ENCODE results near the gene PELO. TPM values are rescaled to one million over a fixed set of nuclear protein-coding genes. Genes with fewer than 3 reads are reported as not detected.

Gene PELO
- total RNA-seq, 2 experiments from 2014 or later: 12.8 to 17.3 TPM

- intact Hi-C loops (cut with DNase I, micrococcal nuclease): no loop called here
- POLR2A ChIA-PET: no interaction called here
Measured at GRCh38 chr5:52831786-52832511, 44.2 kb downstream of the PELO start.

DNA sequence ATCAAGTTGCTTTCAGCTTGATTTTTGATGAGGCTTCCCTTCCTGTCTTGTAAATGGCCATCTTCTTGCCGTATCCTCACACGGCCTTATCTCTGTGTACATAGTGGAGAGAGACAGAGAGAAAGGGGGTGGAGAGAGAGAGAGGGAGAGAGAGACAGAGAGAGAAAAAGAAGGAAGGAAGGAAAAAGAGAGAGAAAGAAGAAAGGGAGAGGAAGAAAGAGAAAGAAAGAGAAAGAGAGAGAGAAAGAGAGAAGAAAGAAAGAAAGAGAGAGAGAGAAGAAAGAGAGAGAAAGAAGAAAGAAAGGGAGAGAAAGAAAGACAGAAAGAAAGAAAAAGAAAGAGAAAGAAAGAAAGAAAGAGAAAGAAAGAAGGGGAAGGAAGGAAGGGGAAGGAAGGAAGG is 46.6 kb downstream of the PELO start:
- H3K4me3 Mint-ChIP-seq: no peak overlapping the region
- no peaks in the 10 kb centered on the region for H3K36me3 Mint-ChIP-seq (ENCODE audit: low read depth)
- H3K9me3 Mint-ChIP-seq (ENCODE audit: low read depth): no peaks in the 10 kb centered on the region
- intact Hi-C loops (cut with DNase I, micrococcal nuclease): no loop called here
- no peak overlapping the region for H3K27ac Mint-ChIP-seq
- no peaks in the 10 kb centered on the region for H3K27me3 Mint-ChIP-seq
- ATAC-seq (no peak), DNase-seq (no peak)
- ChIA-PET POLR2A (no interaction called here), CTCF (no interaction called here)
- no peaks in the 10 kb centered on the region for H3K4me1 Mint-ChIP-seq

More at GRCh38 chr5:52831786-52832511, 44.2 kb downstream of the PELO start:
- ATAC-seq (peak; percentile 49), DNase-seq (no peak)
- CTCF ChIA-PET: no interaction called here
- peaks cover 6% of the 10 kb centered on the region for H3K9me3 Mint-ChIP-seq (ENCODE audit: low read depth)
- no peak overlapping the region for H3K27ac Mint-ChIP-seq
- H3K36me3 Mint-ChIP-seq (ENCODE audit: low read depth): no peaks in the 10 kb centered on the region
- no peaks in the 10 kb centered on the region for H3K27me3 Mint-ChIP-seq
- H3K4me1 Mint-ChIP-seq: no peaks in the 10 kb centered on the region
- no peak overlapping the region for H3K4me3 Mint-ChIP-seq

- H3K27ac Mint-ChIP-seq: no peak overlapping the region
- H3K36me3 Mint-ChIP-seq (ENCODE audit: low read depth): no peaks in the 10 kb centered on the region
- intact Hi-C loops (cut with DNase I, micrococcal nuclease): no loop called here
- DNase-seq (no peak), ATAC-seq (no peak)
- H3K9me3 Mint-ChIP-seq (ENCODE audit: low read depth): no peaks in the 10 kb centered on the region
- H3K27me3 Mint-ChIP-seq: no peaks in the 10 kb centered on the region
- H3K4me3 Mint-ChIP-seq: no peak overlapping the region
- ChIA-PET POLR2A (no interaction called here), CTCF (no interaction called here)
- H3K4me1 Mint-ChIP-seq: no peaks in the 10 kb centered on the region
Measured at GRCh38 chr5:52837068-52837467, 49.4 kb downstream of the PELO start.

Other genes starting within 250 kb of the PELO start
- gene ITGA1, start within 50 bp of the PELO start, total RNA-seq: 1 to 10 TPM; 1.9 to 3.9 TPM
- under 1 TPM; 0.61 to 0.71 TPM for gene ITGA2, start 201.4 kb downstream of the PELO start, total RNA-seq

Data from activated CD4-positive, alpha-beta T cell treated with anti-CD3 and anti-CD28 coated beads for 36 hours (primary cell).